ENCODE measurements around the gene TDP2. TPM values are rescaled to one million over a fixed set of nuclear protein-coding genes. Genes with fewer than 3 reads are reported as not detected.
"Not testable (repeated sequence)": the region's sequence is repeated elsewhere in the genome, so short reads cannot be mapped to it uniquely, and the experiment has no call there.

Gene TDP2
- total RNA-seq, 1 donor from 2014 or later = 26.6 TPM

GRCh38 chr6:24702720-24703282 is 36.1 kb upstream of the TDP2 start:
- Histone ChIP-seq H3K36me3 (ENCODE audit: control insufficient read depth, insufficient read depth, low read length) (no peaks in the 10 kb centered on the region), H3K4me3 (ENCODE audit: low read depth, low read length) (no peak overlapping the region)

GRCh38 chr6:24699521-24700359 is 33.0 kb upstream of the TDP2 start:
- no peak for TF ChIP-seq CTCF (IDR thresholded peaks at IDR 0.05; ENCODE audit: insufficient read depth, low read length, poor library complexity, severe bottlenecking)

More at GRCh38 chr6:24702720-24703282, 36.1 kb upstream of the TDP2 start:
- no peak for DNase-seq (ENCODE audit: low read depth)
- H3K27me3 ChIP-seq (ENCODE audit: control insufficient read depth, insufficient read depth, low read length) = no peaks in the 10 kb centered on the region
- no peak for TF ChIP-seq CTCF (IDR thresholded peaks at IDR 0.05; ENCODE audit: insufficient read depth, low read length, poor library complexity, severe bottlenecking)

GRCh38 chr6:24696097-24696496 is 29.4 kb upstream of the TDP2 start:
- no peaks in the 10 kb centered on the region for H3K27me3 ChIP-seq (ENCODE audit: control insufficient read depth, insufficient read depth, low read length)
- no peaks in the 10 kb centered on the region for H3K36me3 ChIP-seq (ENCODE audit: control insufficient read depth, insufficient read depth, low read length)
- TF ChIP-seq CTCF (IDR thresholded peaks at IDR 0.05; ENCODE audit: insufficient read depth, low read length, poor library complexity, severe bottlenecking) = no peak
- no peak overlapping the region for H3K4me3 ChIP-seq (ENCODE audit: low read depth, low read length)
- no peak for DNase-seq (ENCODE audit: low read depth)

More at GRCh38 chr6:24699521-24700359, 33.0 kb upstream of the TDP2 start:
- Histone ChIP-seq H3K36me3 (ENCODE audit: control insufficient read depth, insufficient read depth, low read length) (no peaks in the 10 kb centered on the region), H3K4me3 (ENCODE audit: low read depth, low read length) (no peak overlapping the region), H3K27me3 (ENCODE audit: control insufficient read depth, insufficient read depth, low read length) (no peaks in the 10 kb centered on the region)
- no peak for DNase-seq (ENCODE audit: low read depth)

GRCh38 chr6:24695635-24696034 is 28.9 kb upstream of the TDP2 start:
- peak; percentile 26 for TF ChIP-seq CTCF (IDR thresholded peaks at IDR 0.05; ENCODE audit: insufficient read depth, low read length, poor library complexity, severe bottlenecking)
- peak; percentile 1 for DNase-seq (ENCODE audit: low read depth)
- not testable (repeated sequence) for H3K4me3 ChIP-seq (ENCODE audit: low read depth, low read length); H3K27me3 ChIP-seq (ENCODE audit: control insufficient read depth, insufficient read depth, low read length); H3K36me3 ChIP-seq (ENCODE audit: control insufficient read depth, insufficient read depth, low read length)

- H3K36me3 ChIP-seq (ENCODE audit: control insufficient read depth, insufficient read depth, low read length) = no peaks in the 10 kb centered on the region
- H3K27me3 ChIP-seq (ENCODE audit: control insufficient read depth, insufficient read depth, low read length) = no peaks in the 10 kb centered on the region
- no peak for DNase-seq (ENCODE audit: low read depth)
- TF ChIP-seq CTCF (IDR thresholded peaks at IDR 0.05; ENCODE audit: insufficient read depth, low read length, poor library complexity, severe bottlenecking) = no peak
- H3K4me3 ChIP-seq (ENCODE audit: low read depth, low read length) = no peak overlapping the region
Measured at GRCh38 chr6:24694198-24694597, 27.5 kb upstream of the TDP2 start.

Measured in kidney epithelial cell (primary cell).